Ishikawa (cell line): Measurements from ENCODE around the gene DSCAML1.

Experiments
- RAD21 ChIP-seq: IDR thresholded peaks from 2 replicates; pipeline ENCODE4 v1.6.1; 2012; ENCODE audit warnings: low read depth
- TAF1 ChIP-seq: IDR thresholded peaks from 2 replicates; pipeline ENCODE4 v1.6.1; 2012; ENCODE audit warnings: low read depth, mild to moderate bottlenecking
- ZBTB7A ChIP-seq: IDR thresholded peaks from 2 replicates; pipeline ENCODE4 v1.6.1; 2012; ENCODE audit warnings: low read depth
- TF ChIP-seq, protein P1 (sequence below): IDR thresholded peaks from 2 replicates; pipeline ENCODE4 v1.6.1; 2012

DNA sequence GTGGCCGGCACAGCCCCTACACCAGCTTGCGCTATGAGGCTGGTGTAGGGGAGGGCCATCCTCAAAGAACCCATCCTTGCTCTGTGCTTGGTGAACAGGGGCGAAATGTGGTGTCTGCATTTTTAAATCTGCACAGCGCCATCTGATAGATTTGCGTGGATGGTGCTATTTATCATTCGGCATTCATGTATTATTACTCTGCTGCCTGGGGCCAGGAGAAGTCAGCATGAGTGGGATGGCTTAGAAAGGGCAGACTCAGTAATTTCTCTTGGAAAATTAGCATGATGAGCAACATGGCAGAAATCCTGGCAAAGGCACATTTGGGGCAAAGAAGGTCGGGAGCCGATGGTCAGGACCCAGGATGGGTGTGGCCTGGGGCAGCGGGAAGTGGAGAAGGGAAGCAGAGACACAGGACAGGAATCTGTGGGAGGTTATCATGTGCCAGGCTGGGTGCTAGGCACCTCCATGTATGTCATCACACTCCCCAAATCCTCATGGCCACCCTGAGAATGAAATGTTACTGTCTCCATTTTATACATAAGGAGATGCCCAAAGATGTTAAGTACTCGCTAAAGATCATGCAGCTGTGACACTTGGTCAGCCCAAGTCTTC, 320.4 kb downstream of the DSCAML1 start:
- TF ChIP-seq, protein P1, sequence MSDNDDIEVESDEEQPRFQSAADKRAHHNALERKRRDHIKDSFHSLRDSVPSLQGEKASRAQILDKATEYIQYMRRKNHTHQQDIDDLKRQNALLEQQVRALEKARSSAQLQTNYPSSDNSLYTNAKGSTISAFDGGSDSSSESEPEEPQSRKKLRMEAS: no peak
- TF ChIP-seq RAD21 (no peak), ZBTB7A (no peak), TAF1 (no peak)
